HepG2 (cell line): ENCODE results near the gene SLC35B2.

Experiments used
- BRD4 ChIP-seq: sonication (generic); formaldehyde crosslinking; IDR thresholded peaks from 2 replicates; pipeline ENCODE4 v1.4.0; 2020; ENCODE audit warnings: missing genetic modification reagents
- EP300 ChIP-seq, 3 experiments: sonication (generic) in 1 of 3; formaldehyde crosslinking in 1 of 3; IDR thresholded peaks; 2 replicates each; pipeline versions ENCODE4 v1.5.1 to v1.6.1; 2011 to 2020; ENCODE audit warnings: low read depth in 2 of 3, low read length in 2 of 3, borderline replicate concordance in 1 of 3, improper control_type of control experiment in 1 of 3, mild to moderate bottlenecking in 1 of 3, missing genetic modification reagents in 1 of 3, moderate library complexity in 1 of 3
- GABPB1 ChIP-seq: IDR thresholded peaks from 2 replicates; pipeline ENCODE4 v1.6.1; 2016; ENCODE audit warnings: mild to moderate bottlenecking, missing genetic modification reagents, moderate library complexity, missing compliant biosample characterization
- KAT7 ChIP-seq: IDR thresholded peaks from 2 replicates; pipeline ENCODE4 v1.6.1; 2018; ENCODE audit warnings: borderline replicate concordance, missing compliant biosample characterization
- KMT2A ChIP-seq: sonication (generic); formaldehyde crosslinking; IDR thresholded peaks from 2 replicates; pipeline ENCODE4 v1.4.0; 2020; ENCODE audit warnings: missing genetic modification reagents
- ZNF557 ChIP-seq: sonication (generic); formaldehyde crosslinking; IDR thresholded peaks from 2 replicates; pipeline ENCODE4 v1.4.0; 2020; ENCODE audit warnings: missing genetic modification reagents
- TF ChIP-seq, protein P1 (sequence below): sonication (generic); formaldehyde crosslinking; IDR thresholded peaks from 2 replicates; pipeline ENCODE4 v1.4.0; 2020; ENCODE audit warnings: missing genetic modification reagents, borderline replicate concordance
- TF ChIP-seq, protein P2 (sequence below): sonication (generic); formaldehyde crosslinking; conservative IDR thresholded peaks from 2 replicates; pipeline ENCODE4 v1.5.0; 2020; ENCODE audit warnings: missing genetic modification reagents

DNA sequence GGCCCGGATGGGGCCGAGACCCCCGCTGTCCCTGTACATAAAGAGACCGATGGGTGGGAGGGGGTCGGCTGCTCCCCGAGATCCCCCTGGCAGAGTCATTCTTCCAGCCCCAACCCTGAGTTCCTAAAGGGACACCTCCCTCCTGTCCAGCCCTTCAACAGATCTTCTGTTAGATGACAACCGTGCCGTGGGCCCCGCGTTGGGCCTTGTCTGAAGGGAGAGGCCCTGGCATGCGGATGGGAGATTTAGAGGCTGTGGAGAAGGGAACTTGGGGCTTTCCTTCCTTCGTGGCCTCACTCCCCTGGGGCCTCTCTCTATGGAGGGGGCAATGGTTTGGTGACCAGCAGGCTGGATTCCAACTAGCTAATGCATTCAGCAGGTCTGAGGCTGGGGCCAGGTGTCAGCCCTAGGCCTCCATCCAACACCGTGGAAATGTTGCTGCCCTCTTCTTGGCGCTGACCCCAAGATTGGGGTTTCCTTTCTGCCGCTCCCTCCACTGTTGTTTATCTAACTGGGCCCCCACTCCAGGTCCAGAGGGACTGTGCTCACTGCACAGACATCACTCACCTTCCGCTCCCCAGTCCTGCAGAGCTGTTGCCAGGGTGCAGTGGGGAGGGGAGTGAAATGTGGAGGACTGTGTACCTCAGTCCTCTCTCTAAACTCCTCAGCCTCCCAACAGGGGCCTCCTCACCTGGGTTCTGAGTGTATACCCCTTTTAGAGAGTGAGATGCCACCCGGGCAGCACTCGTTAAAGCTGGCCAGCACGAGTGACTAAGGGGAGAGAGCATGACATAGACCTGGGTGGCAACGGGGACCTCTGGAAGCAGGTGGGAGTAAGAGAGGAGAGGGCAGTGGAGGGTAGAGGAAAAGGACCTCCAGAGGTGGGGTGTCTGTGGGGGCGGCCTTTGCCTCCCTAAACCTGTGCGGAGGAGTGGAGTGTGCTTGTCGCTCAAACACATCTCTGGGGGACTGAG is 19.6 kb upstream of the SLC35B2 start:
- no peak for TF ChIP-seq ZNF557 (CRISPR knock-in tag)
- TF ChIP-seq KMT2A (CRISPR knock-in tag): no peak
- no peak for TF ChIP-seq KAT7 (CRISPR knock-in tag)
- TF ChIP-seq, protein P1, sequence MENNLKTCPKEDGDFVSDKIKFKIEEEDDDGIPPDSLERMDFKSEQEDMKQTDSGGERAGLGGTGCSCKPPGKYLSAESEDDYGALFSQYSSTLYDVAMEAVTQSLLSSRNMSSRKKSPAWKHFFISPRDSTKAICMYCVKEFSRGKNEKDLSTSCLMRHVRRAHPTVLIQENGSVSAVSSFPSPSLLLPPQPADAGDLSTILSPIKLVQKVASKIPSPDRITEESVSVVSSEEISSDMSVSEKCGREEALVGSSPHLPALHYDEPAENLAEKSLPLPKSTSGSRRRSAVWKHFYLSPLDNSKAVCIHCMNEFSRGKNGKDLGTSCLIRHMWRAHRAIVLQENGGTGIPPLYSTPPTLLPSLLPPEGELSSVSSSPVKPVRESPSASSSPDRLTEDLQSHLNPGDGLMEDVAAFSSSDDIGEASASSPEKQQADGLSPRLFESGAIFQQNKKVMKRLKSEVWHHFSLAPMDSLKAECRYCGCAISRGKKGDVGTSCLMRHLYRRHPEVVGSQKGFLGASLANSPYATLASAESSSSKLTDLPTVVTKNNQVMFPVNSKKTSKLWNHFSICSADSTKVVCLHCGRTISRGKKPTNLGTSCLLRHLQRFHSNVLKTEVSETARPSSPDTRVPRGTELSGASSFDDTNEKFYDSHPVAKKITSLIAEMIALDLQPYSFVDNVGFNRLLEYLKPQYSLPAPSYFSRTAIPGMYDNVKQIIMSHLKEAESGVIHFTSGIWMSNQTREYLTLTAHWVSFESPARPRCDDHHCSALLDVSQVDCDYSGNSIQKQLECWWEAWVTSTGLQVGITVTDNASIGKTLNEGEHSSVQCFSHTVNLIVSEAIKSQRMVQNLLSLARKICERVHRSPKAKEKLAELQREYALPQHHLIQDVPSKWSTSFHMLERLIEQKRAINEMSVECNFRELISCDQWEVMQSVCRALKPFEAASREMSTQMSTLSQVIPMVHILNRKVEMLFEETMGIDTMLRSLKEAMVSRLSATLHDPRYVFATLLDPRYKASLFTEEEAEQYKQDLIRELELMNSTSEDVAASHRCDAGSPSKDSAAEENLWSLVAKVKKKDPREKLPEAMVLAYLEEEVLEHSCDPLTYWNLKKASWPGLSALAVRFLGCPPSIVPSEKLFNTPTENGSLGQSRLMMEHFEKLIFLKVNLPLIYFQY (CRISPR knock-in tag): no peak
- TF ChIP-seq BRD4 (CRISPR knock-in tag): no peak
- TF ChIP-seq, protein P2, sequence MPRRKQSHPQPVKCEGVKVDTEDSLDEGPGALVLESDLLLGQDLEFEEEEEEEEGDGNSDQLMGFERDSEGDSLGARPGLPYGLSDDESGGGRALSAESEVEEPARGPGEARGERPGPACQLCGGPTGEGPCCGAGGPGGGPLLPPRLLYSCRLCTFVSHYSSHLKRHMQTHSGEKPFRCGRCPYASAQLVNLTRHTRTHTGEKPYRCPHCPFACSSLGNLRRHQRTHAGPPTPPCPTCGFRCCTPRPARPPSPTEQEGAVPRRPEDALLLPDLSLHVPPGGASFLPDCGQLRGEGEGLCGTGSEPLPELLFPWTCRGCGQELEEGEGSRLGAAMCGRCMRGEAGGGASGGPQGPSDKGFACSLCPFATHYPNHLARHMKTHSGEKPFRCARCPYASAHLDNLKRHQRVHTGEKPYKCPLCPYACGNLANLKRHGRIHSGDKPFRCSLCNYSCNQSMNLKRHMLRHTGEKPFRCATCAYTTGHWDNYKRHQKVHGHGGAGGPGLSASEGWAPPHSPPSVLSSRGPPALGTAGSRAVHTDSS (CRISPR knock-in tag): no peak
- no peak for TF ChIP-seq EP300 (IDR thresholded peaks at IDR 0.05; ENCODE audit: low read depth in 2 of 2, low read length in 2 of 2)
- no peak for TF ChIP-seq EP300 (CRISPR knock-in tag; IDR thresholded peaks at IDR 0.05; ENCODE audit: borderline replicate concordance)
- no peak for TF ChIP-seq GABPB1 (CRISPR knock-in tag)
